Measurements from ENCODE around the gene NAGLU. TPM values are rescaled to one million over a fixed set of nuclear protein-coding genes. Genes with fewer than 3 reads are reported as not detected.
A peak's percentile ranks its signal among the peaks of the same experiment; 100 is the strongest.

Gene NAGLU
- total RNA-seq, 8 experiments from 2014 or later: 6.3 to 55.8 (median 18.5) TPM

DNA sequence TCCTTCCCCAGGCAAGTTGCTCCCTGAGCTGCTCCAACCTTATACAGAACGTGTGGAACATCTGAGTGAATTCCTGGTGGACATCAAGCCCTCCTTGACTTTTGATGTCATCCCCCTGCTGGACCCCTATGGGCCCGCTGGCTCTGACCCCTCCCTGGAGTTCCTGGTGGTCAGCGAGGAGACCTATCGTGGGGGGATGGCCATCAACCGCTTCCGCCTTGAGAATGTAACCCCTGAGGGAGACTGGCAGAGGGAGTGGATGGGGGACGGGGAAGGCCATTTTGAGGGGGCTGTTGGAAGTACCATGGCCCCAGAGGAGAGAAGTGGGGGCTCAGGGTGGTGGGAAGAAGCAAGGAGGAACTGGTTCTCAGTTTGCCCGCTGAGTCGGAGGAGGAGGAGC is 27.9 kb downstream of the NAGLU start:
- ATAC-seq (replicated peaks in 6 of 8): no peak
- in situ Hi-C loops (cut with MboI; ENCODE audit: low pct_unique_long_range_greater_than_20kb in 2 of 9, low sequenced_read_pairs in 9 of 9, unreplicated experiment in 9 of 9): no loop called here
- WGBS, 10 experiments: 40 to 60% methylated on average over 1 of the region's 9 CpGs; no CpG with 5 or more reads in 8 of the 10 experiments
- Histone ChIP-seq H3K27ac (no peak overlapping the region), H3K4me1 (replicated peaks in 1 of 2) (peaks cover 19 to 20% of the 10 kb centered on the region in 2 donors), H3K4me3 (no peak overlapping the region)

DNA sequence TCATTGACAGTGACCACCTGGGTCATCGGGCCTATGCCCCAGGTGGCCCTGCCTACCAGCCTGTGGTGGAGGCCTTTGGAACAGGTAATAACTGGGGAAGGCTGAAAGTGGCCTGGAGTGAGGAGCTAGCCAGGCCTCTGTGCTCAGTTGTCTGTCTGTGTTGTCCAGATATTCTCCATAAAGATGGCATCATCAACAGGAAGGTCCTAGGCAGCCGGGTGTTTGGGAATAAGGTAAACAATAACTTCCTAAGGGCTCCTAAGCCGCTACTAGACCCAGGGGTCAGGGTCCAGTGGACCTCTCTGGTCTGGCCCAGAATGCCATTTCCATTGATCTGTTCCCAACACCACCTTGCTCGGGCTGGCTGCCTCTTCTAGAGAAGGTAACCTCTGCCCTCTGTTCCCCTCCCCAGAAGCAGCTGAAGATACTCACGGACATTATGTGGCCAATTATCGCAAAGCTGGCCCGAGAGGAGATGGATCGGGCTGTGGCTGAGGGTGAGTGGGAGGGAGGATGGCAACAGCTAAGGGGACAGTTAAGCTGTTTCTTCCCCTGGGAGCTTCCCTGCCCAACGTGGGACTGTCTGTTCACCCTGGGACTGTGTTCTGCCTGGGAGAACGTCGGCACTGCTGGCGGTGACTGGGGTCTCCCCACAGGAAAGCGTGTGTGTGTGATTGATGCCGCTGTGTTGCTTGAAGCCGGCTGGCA is 28.9 kb downstream of the NAGLU start:
- in situ Hi-C loops (cut with MboI; ENCODE audit: low pct_unique_long_range_greater_than_20kb in 2 of 9, low sequenced_read_pairs in 9 of 9, unreplicated experiment in 9 of 9): no loop called here
- Histone ChIP-seq H3K4me1 (replicated peaks in 1 of 2) (peaks cover 19 to 20% of the 10 kb centered on the region in 2 donors), H3K27ac (no peak overlapping the region), H3K4me3 (no peak overlapping the region)
- 83 to 100% (median 94%) methylated on average over 1 to 7 of the region's 15 CpGs; no CpG with 5 or more reads in 3 of the 10 experiments for WGBS, 10 experiments
- no peak for ATAC-seq (replicated peaks in 6 of 8)

DNA sequence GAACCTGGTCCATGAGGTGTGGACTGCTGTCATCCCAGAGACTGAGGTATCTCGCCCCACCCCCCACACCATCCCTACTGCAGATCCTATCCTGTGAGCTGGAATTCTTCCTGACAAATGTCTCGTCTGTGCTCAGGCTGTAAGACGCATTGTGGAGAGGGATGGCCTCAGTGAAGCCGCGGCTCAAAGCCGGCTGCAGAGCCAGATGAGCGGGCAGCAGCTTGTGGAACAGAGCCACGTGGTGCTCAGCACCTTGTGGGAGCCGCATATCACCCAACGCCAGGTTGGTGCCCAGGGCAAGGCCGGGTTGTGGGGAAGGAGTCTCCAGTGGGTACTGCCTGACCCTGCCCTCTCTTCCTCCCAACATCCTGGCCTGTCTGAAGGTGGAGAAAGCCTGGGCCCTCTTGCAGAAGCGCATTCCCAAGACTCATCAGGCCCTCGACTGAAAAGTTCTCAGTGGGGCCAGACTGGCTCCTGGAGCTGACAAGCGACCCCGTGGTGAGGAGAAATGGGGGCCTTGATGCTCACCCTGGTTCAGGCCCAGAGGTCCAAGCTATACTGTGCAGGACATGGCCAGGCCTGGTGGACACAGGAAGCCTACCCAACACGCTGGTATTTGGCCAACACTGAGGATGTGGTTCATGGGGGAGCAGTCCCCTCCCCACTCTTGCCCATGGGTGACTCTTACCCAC is 29.6 kb downstream of the NAGLU start:
- peaks cover 19 to 20% of the 10 kb centered on the region in 2 donors for H3K4me1 ChIP-seq (replicated peaks in 1 of 2)

DNA sequence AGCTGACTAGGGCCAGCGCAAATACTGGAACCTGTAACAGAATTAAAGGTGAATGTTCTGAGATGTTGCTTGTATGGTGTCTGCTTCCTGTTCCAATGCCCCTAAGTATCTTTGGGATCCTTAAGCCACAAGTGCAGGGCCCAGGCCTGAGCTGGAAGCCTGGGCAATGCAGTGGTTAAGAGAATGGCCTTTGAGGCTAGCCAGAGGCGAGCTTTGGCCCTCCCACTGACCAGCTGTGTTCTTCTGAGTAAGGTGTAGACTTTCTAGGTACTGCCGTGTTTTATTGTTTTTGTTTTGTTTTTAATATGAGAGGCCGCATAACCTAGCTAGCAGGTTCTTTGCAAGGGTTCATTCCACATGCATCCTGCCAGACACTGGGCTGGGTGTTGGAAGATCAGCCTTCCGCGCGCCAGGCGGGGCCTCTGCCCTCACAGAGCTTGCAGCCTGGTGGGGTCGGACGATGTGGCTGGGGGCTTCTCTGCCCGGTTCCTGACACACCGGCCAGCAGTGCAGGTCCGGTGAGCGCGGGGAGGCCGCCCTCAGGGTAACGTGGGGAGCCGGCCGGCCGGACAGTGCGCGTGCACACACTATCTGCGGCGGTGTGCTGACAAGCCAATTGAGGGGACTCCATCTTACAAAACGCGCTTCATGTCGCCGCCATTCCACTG is 30.3 kb downstream of the NAGLU start:
- Histone ChIP-seq H3K4me3 (peak overlapping the region; percentile 61 to 98 (median 81)), H3K27ac (peak overlapping the region; percentile 91 to 95), H3K4me1 (replicated peaks in 1 of 2) (peaks cover 19 to 20% of the 10 kb centered on the region in 2 donors)
- in situ Hi-C loops (cut with MboI; ENCODE audit: low pct_unique_long_range_greater_than_20kb in 2 of 9, low sequenced_read_pairs in 9 of 9, unreplicated experiment in 9 of 9): no loop called here
- 47 to 100% (median 100%) methylated on average over 1 to 11 of the region's 28 CpGs; no CpG with 5 or more reads in 3 of the 10 experiments for WGBS, 10 experiments
- no peak for ATAC-seq (replicated peaks in 6 of 8)

More for the DNA sequence above, 29.6 kb downstream of the NAGLU start:
- in situ Hi-C loops (cut with MboI; ENCODE audit: low pct_unique_long_range_greater_than_20kb in 2 of 9, low sequenced_read_pairs in 9 of 9, unreplicated experiment in 9 of 9): no loop called here
- 80 to 100% (median 83%) methylated on average over 1 to 13 of the region's 16 CpGs; no CpG with 5 or more reads in 7 of the 10 experiments for WGBS, 10 experiments
- no peak for ATAC-seq (replicated peaks in 6 of 8)
- no peak overlapping the region for H3K4me3 ChIP-seq
- peak overlapping the region in 1 of 2 donors; percentile 95 for H3K27ac ChIP-seq

DNA sequence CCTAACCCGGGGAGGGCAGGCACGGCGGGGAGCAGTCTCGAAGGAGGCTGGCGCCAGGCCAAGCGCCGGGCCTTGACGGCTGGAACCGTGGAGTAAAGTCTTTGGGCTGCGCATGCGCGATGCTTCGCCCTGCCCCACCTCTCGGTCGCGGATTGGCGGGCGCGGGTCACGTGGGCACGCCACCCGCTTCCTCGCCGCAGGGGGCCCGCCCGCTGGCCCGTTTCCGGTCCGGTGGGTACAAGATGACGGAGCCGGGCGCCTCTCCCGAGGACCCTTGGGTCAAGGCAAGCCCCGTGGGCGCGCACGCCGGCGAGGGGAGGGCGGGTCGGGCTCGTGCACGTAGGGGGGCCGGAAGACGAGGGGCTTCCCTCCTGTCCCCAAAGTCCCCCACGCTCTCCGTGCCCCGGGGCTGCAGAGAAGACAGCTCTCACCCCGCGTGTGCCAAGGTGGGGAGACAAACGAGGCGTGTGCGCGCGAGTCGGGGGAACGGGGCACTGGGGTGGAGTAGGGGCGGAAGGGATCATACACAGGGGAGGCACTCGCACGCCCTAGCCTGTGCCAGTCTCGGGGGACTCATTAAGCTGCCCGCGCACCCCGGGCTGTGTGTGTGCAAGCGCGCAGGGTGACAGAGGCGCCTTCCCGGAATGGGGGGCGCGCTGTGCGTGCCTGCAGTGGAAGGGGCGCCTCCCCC is 31.0 kb downstream of the NAGLU start, which contains the start of gene MLX:
Gene MLX (plus strand): TSS at position 218 of the 691 bp plus-strand sequence. CDS start 25 bp downstream, at position 243.
- 0% methylated on average over 3 of the region's 72 CpGs; no CpG with 5 or more reads in 9 of the 10 experiments for WGBS, 10 experiments
- peak; percentile 56 to 84 (median 79) for ATAC-seq (replicated peaks in 6 of 8)
- in situ Hi-C loops (cut with MboI; ENCODE audit: low pct_unique_long_range_greater_than_20kb in 2 of 9, low sequenced_read_pairs in 9 of 9, unreplicated experiment in 9 of 9): no loop called here
- Histone ChIP-seq H3K4me3 (peak within 1 kb of the TSS; percentile 61 to 98 (median 81)), H3K4me1 (replicated peaks in 1 of 2) (peaks cover 19 to 20% of the 10 kb centered on the region in 2 donors), H3K27ac (peak within 1 kb of the TSS; percentile 91 to 95)

DNA sequence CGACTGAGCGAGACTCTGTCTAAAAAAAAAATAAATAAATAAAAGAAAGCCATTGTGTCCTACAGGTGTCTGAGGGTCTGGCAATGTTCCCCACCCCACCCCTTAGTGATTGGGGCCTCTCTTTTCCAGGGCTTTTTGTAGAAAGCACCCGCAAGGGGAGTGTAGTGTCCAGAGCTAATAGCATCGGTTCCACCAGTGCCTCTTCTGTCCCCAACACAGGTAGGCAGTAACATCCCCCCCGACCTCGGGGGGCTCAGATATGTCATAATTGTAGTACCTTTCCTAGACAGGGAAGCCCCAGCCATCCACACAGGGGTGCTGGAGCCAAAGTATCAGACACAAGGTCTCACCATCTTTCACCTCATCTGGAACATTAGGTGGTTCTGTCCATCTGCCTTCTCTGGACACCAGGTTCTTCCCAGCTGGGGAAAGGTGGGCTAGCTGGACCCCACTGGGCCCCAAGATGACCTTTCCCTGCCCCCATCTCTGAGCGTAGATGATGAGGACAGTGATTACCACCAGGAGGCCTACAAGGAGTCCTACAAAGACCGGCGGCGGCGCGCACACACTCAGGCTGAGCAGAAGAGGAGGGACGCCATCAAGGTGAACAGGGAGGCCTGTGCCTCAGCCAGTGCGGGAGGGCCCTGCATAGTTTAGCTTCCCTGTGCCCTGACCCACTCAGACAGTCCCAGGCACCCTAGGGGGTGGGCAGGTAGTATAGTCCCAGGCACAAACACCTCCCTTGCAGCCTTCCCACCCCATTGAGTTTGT is 32.5 kb downstream of the NAGLU start:
- Histone ChIP-seq H3K4me1 (replicated peaks in 1 of 2) (peaks cover 13 to 17% of the 10 kb centered on the region in 2 donors), H3K27ac (no peak overlapping the region), H3K4me3 (peak overlapping the region in 1 of 5 donors; percentile 81)
- ATAC-seq (replicated peaks in 6 of 8): no peak
- WGBS, 10 experiments: 80 to 100% (median 93%) methylated on average over 1 to 6 of the region's 14 CpGs; no CpG with 5 or more reads in 6 of the 10 experiments
- in situ Hi-C loops (cut with MboI; ENCODE audit: low pct_unique_long_range_greater_than_20kb in 2 of 9, low sequenced_read_pairs in 9 of 9, unreplicated experiment in 9 of 9): no loop called here

DNA sequence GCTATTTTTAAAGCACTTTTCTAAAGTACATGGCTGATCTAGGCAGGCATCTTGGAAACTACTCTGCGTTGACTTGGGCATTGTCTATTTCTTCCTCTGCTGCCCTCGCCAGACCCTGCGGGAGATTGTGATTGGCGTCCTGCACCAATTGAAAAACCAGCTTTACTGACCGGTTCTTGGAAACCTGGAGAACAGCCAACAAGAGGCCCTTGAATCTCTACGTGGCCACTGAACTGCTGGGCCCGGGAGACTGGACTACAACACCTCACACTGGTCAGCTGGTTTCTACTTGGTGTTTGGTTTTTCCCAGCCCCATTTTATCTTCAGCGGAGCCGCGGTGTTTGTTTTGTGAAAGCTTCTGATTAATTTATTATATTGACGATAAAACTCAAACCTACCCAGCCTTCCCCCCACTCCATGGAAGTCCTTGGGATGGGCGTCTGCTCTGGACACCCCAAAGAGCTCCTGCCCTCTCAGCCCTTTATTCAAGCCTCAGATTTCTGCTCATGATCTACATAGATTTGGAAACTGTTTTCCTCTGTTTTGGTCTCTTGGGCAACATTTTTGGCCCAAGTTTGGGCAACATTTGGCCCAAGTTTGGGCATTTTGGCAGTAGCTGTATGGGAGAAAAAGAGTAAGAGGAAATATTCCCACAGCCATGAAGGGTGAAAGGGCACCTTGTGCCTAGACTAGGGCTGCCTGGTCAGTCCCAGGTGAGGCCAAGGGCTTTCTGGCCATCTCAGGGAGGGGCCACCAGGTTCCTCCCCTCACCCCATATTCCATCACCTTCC is 35.6 kb downstream of the NAGLU start:
- WGBS, 10 experiments: 83 to 100% (median 89%) methylated on average over 1 to 9 of the region's 12 CpGs; no CpG with 5 or more reads in 2 of the 10 experiments
- no peak for ATAC-seq (replicated peaks in 6 of 8)
- Histone ChIP-seq H3K27ac (no peak overlapping the region), H3K4me3 (no peak overlapping the region), H3K4me1 (replicated peaks in 1 of 2) (peaks cover 8 to 10% of the 10 kb centered on the region in 2 donors)
- in situ Hi-C loops (cut with MboI; ENCODE audit: low pct_unique_long_range_greater_than_20kb in 2 of 9, low sequenced_read_pairs in 9 of 9, unreplicated experiment in 9 of 9): no loop called here

DNA sequence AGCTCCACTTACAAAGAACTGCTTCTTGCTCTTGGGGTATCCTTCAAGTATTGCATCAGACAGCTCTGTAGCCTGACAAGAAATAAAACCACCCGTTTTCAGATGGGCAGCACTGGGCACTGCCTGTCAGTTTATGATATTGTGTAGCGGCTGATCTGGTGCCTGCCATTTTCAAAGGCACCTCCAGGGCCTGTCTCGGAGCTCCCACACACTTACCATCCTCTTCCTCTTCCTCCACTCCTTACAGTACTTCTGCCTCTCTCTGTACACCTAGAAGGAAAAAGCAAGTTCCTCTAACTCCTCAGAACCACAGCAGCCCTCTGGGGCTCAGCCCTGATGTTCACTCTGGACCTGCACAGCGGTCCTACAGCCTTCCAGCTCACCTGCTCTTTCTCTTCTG is 37.1 kb downstream of the NAGLU start:
- WGBS, 10 experiments: 50 to 100% (median 92%) methylated on average over 1 to 3 of the region's 4 CpGs; no CpG with 5 or more reads in 5 of the 10 experiments

DNA sequence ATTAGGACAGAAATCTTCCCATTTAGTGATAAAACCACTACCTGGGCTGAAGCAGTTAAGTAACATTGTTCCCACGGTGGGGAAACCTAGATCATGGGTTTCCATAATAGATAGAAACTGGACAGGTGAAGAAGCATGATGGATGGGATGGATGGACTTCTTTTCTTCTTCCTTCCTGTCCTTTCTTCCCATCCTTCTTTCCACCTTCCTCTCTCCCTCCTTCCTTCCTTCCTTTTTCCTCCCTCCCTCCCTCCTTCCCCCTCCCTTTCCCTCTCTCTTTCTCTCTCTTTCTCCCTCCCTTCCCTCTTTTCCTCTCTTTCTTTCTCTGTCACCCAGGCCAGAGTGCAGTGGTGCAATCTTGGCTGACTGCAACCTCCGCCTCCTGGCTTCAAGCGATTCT is 38.4 kb downstream of the NAGLU start:
- WGBS, 10 experiments: 70 to 100% (median 90%) methylated on average over 1 to 3 of the region's 3 CpGs; no CpG with 5 or more reads in 3 of the 10 experiments

More for the DNA sequence above, 37.1 kb downstream of the NAGLU start:
- Histone ChIP-seq H3K4me1 (replicated peaks in 1 of 2) (peaks cover 6 to 8% of the 10 kb centered on the region in 2 donors), H3K4me3 (no peak overlapping the region), H3K27ac (no peak overlapping the region)
- in situ Hi-C loops (cut with MboI; ENCODE audit: low pct_unique_long_range_greater_than_20kb in 2 of 9, low sequenced_read_pairs in 9 of 9, unreplicated experiment in 9 of 9): no loop called here
- ATAC-seq (replicated peaks in 6 of 8): no peak

DNA sequence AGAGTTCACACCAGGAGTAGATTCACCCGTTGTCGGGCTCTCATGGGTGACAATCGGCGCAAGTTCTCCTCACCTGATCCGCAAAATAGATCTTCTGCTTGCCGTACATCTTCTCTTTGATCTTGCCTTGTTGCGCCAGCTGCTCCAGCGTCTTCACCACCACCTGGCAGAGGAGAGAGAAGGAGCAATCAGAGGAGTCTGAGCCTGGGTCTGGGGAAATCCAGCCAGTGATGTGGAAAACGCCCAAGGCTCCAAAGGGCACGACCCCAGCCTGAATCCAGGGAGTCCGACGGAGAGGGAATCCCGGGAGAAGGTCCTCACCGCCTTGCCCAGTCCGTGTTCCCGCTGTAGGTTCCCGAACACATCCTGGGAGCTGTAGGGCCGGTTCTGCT is 41.1 kb downstream of the NAGLU start:
- H3K4me3 ChIP-seq: peak overlapping the region; percentile 58 to 74 (median 65)
- in situ Hi-C loops (cut with MboI; ENCODE audit: low pct_unique_long_range_greater_than_20kb in 2 of 9, low sequenced_read_pairs in 9 of 9, unreplicated experiment in 9 of 9): loop anchor here in 1 of 9 experiments (25.0 kb wide), 1 partner anchor 90 kb away; no protein-coding TSS in a partner anchor
- H3K4me1 ChIP-seq (replicated peaks in 1 of 2): peaks cover 7 to 8% of the 10 kb centered on the region in 2 donors
- peak overlapping the region in 1 of 2 donors; percentile 9 for H3K27ac ChIP-seq
- 0 to 13% (median 0%) methylated on average over 2 to 6 of the region's 18 CpGs; no CpG with 5 or more reads in 5 of the 10 experiments for WGBS, 10 experiments
- ATAC-seq (replicated peaks in 6 of 8): peak in 3 of 8 experiments; percentile 15 to 49 (median 18)

More for the DNA sequence above, 38.4 kb downstream of the NAGLU start:
- peaks cover 7 to 8% of the 10 kb centered on the region in 2 donors for H3K4me1 ChIP-seq (replicated peaks in 1 of 2)
- no peak overlapping the region for H3K4me3 ChIP-seq
- in situ Hi-C loops (cut with MboI; ENCODE audit: low pct_unique_long_range_greater_than_20kb in 2 of 9, low sequenced_read_pairs in 9 of 9, unreplicated experiment in 9 of 9): no loop called here
- ATAC-seq (replicated peaks in 6 of 8): no peak
- H3K27ac ChIP-seq: no peak overlapping the region

Data from motor neuron (in vitro differentiated cells).